NCI-H774 (cell line): Measurements from ENCODE around the gene TRPM2.
"Not testable (repeated sequence)": the region's sequence is repeated elsewhere in the genome, so short reads cannot be mapped to it uniquely, and the experiment has no call there.

Experiments
- DNase-seq: peaks from one replicate; lab custom pipeline; 2025; lab: John Stamatoyannopoulos, UW

Gene TRPM2

GRCh38 chr21:44354775-44355771 is 1.7 kb downstream of the TRPM2 start:
- DNase-seq: no peak

- DNase-seq: no peak
These were observed 2.7 kb downstream of the TRPM2 start for GRCh38 chr21:44356160-44356559.

- no peak for DNase-seq
These were observed 3.2 kb downstream of the TRPM2 start for GRCh38 chr21:44356636-44357035.

GRCh38 chr21:44357064-44357837 is 3.8 kb downstream of the TRPM2 start:
- no peak for DNase-seq

GRCh38 chr21:44359396-44359795 is 6.0 kb downstream of the TRPM2 start:
- DNase-seq: no peak

GRCh38 chr21:44360159-44360558 is 6.7 kb downstream of the TRPM2 start:
- DNase-seq: no peak

GRCh38 chr21:44361903-44362302 is 8.5 kb downstream of the TRPM2 start:
- not testable (repeated sequence) for DNase-seq

GRCh38 chr21:44363278-44363677 is 9.9 kb downstream of the TRPM2 start:
- no peak for DNase-seq

- no peak for DNase-seq
These were observed 11.0 kb downstream of the TRPM2 start for GRCh38 chr21:44364151-44365053.

- no peak for DNase-seq
These were observed 12.0 kb downstream of the TRPM2 start for GRCh38 chr21:44365251-44365966.

GRCh38 chr21:44365967-44366585 is 12.7 kb downstream of the TRPM2 start:
- DNase-seq: no peak

GRCh38 chr21:44366586-44367211 is 13.3 kb downstream of the TRPM2 start:
- no peak for DNase-seq

GRCh38 chr21:44368711-44369446 is 15.5 kb downstream of the TRPM2 start:
- DNase-seq: no peak

- no peak for DNase-seq
These were observed 16.8 kb downstream of the TRPM2 start for GRCh38 chr21:44370027-44370735.

- no peak for DNase-seq
These were observed 17.5 kb downstream of the TRPM2 start for GRCh38 chr21:44370786-44371410.

GRCh38 chr21:44371596-44371995 is 18.2 kb downstream of the TRPM2 start:
- DNase-seq: no peak

- no peak for DNase-seq
These were observed 19.2 kb downstream of the TRPM2 start for GRCh38 chr21:44372616-44373015.

GRCh38 chr21:44374601-44375280 is 21.3 kb downstream of the TRPM2 start:
- no peak for DNase-seq
